Naive thymus-derived CD4-positive, alpha-beta T cell (primary cell): ENCODE data around the gene APOBEC3G. TPM values are rescaled to one million over a fixed set of nuclear protein-coding genes. Genes with fewer than 3 reads are reported as not detected.
"Not testable (repeated sequence)": the region's sequence is repeated elsewhere in the genome, so short reads cannot be mapped to it uniquely, and the experiment has no call there.

Experiments
- ATAC-seq: fragments of 150-1000 bp; cut with Tn5 transposase; 2 replicates; pipeline ENCODE4 v1.10.0; 2021; ENCODE audit warnings: mild to moderate bottlenecking, moderate library complexity
- CTCF ChIA-PET: fragments of 350-600 bp; sonication (Branson Sonifier 250); formaldehyde crosslinking; loops from one replicate; lab custom pipeline; 2021; ENCODE audit warnings: antibody characterized with exemption; lab: Charles Lee
- POLR2A ChIA-PET: fragments of 350-600 bp; sonication (Branson Sonifier 250); formaldehyde crosslinking; loops from one replicate; lab custom pipeline; 2021; ENCODE audit warnings: antibody characterized with exemption, inconsistent platforms; lab: Charles Lee
- DNase-seq, 9 donors: peaks; one replicate each; pipeline versions ENCODE4 v3.0.0 to v3.0.0-alpha.2; 2020 to 2022; ENCODE audit warnings: mixed read lengths in 1 of 9
- H3K27ac ChIP-seq: one replicate; pipeline ENCODE4 v1.7.0; 2013; ENCODE audit warnings: mild to moderate bottlenecking, low read depth, low read length, moderate library complexity
- H3K27me3 ChIP-seq, 2 donors: one replicate each; pipeline ENCODE4 v1.7.0; 2013; ENCODE audit warnings: low read length in 2 of 2, mild to moderate bottlenecking in 2 of 2, moderate library complexity in 2 of 2; ENCODE audit not compliant: control insufficient read depth in 2 of 2, insufficient read depth in 2 of 2
- H3K36me3 ChIP-seq, 3 experiments: 1 replicate in 2 of 3; 2 replicates in 1 of 3; pipeline ENCODE4 v1.7.0; 2013; ENCODE audit warnings: low read length in 3 of 3, mild to moderate bottlenecking in 3 of 3, moderate library complexity in 1 of 3; ENCODE audit not compliant: insufficient read depth in 3 of 3, control insufficient read depth in 2 of 3
- H3K4me1 ChIP-seq, 2 donors: one replicate each; pipeline ENCODE4 v1.7.0; 2013; ENCODE audit warnings: low read length in 2 of 2, mild to moderate bottlenecking in 2 of 2, moderate library complexity in 1 of 2; ENCODE audit not compliant: control insufficient read depth in 2 of 2, insufficient read depth in 2 of 2
- H3K4me3 ChIP-seq: 2 replicates; pipeline ENCODE4 v1.7.0; 2013; ENCODE audit warnings: mild to moderate bottlenecking, low read length
- H3K9me3 ChIP-seq, 3 experiments: 1 replicate in 2 of 3; 2 replicates in 1 of 3; pipeline ENCODE4 v1.7.0; 2013; ENCODE audit warnings: low read length in 3 of 3; ENCODE audit not compliant: control insufficient read depth in 2 of 3
- H3K27ac Mint-ChIP-seq, 9 donors: one replicate each; pipeline ENCODE4 v1.8.0; 2020 to 2022; ENCODE audit warnings: mixed read lengths in 9 of 9, mild to moderate bottlenecking in 8 of 9, moderate library complexity in 5 of 9, inconsistent platforms in 2 of 9
- H3K27me3 Mint-ChIP-seq, 5 donors: one replicate each; pipeline ENCODE4 v1.8.0; 2021 to 2022; ENCODE audit warnings: mixed read lengths in 5 of 5, mild to moderate bottlenecking in 1 of 5
- H3K36me3 Mint-ChIP-seq, 5 donors: one replicate each; pipeline ENCODE4 v1.8.0; 2020 to 2022; ENCODE audit warnings: mixed read lengths in 5 of 5, mild to moderate bottlenecking in 3 of 5, inconsistent platforms in 1 of 5
- H3K4me1 Mint-ChIP-seq, 7 donors: one replicate each; pipeline ENCODE4 v1.8.0; 2020 to 2022; ENCODE audit warnings: mixed read lengths in 7 of 7, mild to moderate bottlenecking in 3 of 7, inconsistent platforms in 1 of 7
- H3K4me3 Mint-ChIP-seq, 10 donors: one replicate each; pipeline ENCODE4 v1.8.0; 2020 to 2022; ENCODE audit warnings: mild to moderate bottlenecking in 10 of 10, mixed read lengths in 10 of 10, moderate library complexity in 6 of 10, inconsistent platforms in 2 of 10
- H3K9me3 Mint-ChIP-seq, 11 donors: one replicate each; pipeline ENCODE4 v1.8.0; 2020 to 2022; ENCODE audit warnings: mixed read lengths in 11 of 11, mild to moderate bottlenecking in 4 of 11, inconsistent platforms in 1 of 11, moderate library complexity in 1 of 11
- intact Hi-C, 2 donors: fragments of 100-400 bp; cut with micrococcal nuclease; formaldehyde crosslinking; loops; one replicate each; pipeline ENCODE4 v1.15.1; 2023
- polyA plus RNA-seq, 2 donors: library from polyadenylated mRNA; unstranded; fragments of 300-500 nt; fragmentation: Illumina TruSeq; gene quantifications; one replicate each; pipeline ENCODE4 v1.2.3, GENCODE V29; 2021
- total RNA-seq, 6 experiments: library from RNA in 5 of 6; stranded (reverse) in 5 of 6; gene quantifications; 1 replicate in 5 of 6; 2 replicates in 1 of 6; pipeline ENCODE4 v1.2.3 and lab custom pipeline; 2021 to 2026

APOBEC3G gene
- total and polyA plus RNA-seq, 7 experiments from 2014 or later = 18.5 to 93.2 (median 22.9) TPM

- Mint-ChIP-seq H3K4me1 (peaks cover 29 to 49% (median 37%) of the 10 kb centered on the region in 7 donors), H3K36me3 (peaks cover 0 to 18% (median 4%) of the 10 kb centered on the region in 5 donors), H3K27ac (peak overlapping the region; percentile 54 to 93 (median 89)), H3K9me3 (no peaks in the 10 kb centered on the region), H3K4me3 (peak overlapping the region; percentile 80 to 95 (median 88)), H3K27me3 (no peaks in the 10 kb centered on the region)
- intact Hi-C loops = loop anchor here (2.0 to 5.0 kb wide), 4 partner anchors 21 to 55 kb away; partner anchors contain the start of genes APOBEC3D (in 1 of the 2), APOBEC3G (in 1 of the 2) and APOBEC3H (in 1 of the 2)
- Histone ChIP-seq H3K9me3 (no peaks in the 10 kb centered on the region), H3K4me3 (peak overlapping the region; percentile 27), H3K27me3 (no peaks in the 10 kb centered on the region), H3K27ac (peak overlapping the region; percentile 77), H3K4me1 (peaks cover 4 to 18% of the 10 kb centered on the region in 2 donors), H3K36me3 (peaks cover 0 to 14% (median 0%) of the 10 kb centered on the region in 3 experiments)
- ATAC-seq (no peak), DNase-seq (no peak)
- POLR2A ChIA-PET = no interaction called here
- CTCF ChIA-PET = interaction anchor here (1.1 kb wide), 1 partner anchor 35 kb away, joined by 3 read pairs; no protein-coding TSS in a partner anchor
Measured at GRCh38 chr22:39041908-39042307, 35.2 kb upstream of the APOBEC3G start.

GRCh38 chr22:39043063-39043462 is 34.0 kb upstream of the APOBEC3G start:
- CTCF ChIA-PET, H3K27me3 ChIP-seq, ATAC-seq, POLR2A ChIA-PET, H3K9me3 Mint-ChIP-seq, H3K4me3 ChIP-seq, H3K27ac Mint-ChIP-seq, H3K27ac ChIP-seq, DNase-seq, H3K9me3 ChIP-seq, H3K27me3 Mint-ChIP-seq: not testable (repeated sequence)
- intact Hi-C loops = loop anchor here (5.0 kb wide), 2 partner anchors 34 to 54 kb away; partner anchors contain the start of genes APOBEC3G (in 1 of the 2) and APOBEC3H (in 1 of the 2)
- Histone ChIP-seq H3K4me1 (peaks cover 0 to 18% of the 10 kb centered on the region in 2 donors), H3K36me3 (peaks cover 0 to 14% (median 0%) of the 10 kb centered on the region in 3 experiments)
- Mint-ChIP-seq H3K36me3 (peaks cover 0 to 18% (median 4%) of the 10 kb centered on the region in 5 donors), H3K4me3 (peak overlapping the region in 2 of 10 donors; percentile 27 to 45), H3K4me1 (peaks cover 28 to 42% (median 33%) of the 10 kb centered on the region in 7 donors)

DNA sequence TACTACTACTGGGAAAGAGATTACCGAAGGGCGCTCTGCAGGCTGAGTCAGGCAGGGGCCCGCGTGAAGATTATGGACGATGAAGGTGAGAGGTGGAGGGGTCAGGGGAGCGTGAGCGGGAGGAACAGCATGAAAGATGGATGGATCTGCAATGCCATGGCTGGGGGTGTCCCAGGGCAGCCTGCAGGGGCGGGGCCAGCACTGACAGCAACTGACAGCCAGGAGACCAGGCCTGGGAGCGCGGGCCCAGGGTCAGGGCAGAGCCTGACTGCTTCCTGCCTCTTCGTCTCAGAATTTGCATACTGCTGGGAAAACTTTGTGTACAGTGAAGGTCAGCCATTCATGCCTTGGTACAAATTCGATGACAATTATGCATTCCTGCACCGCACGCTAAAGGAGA is 31.9 kb upstream of the APOBEC3G start:
- H3K4me3 ChIP-seq, ATAC-seq, DNase-seq, H3K27ac ChIP-seq, CTCF ChIA-PET, H3K4me3 Mint-ChIP-seq, POLR2A ChIA-PET, H3K9me3 Mint-ChIP-seq, H3K27me3 ChIP-seq, intact Hi-C loops, H3K27me3 Mint-ChIP-seq, H3K9me3 ChIP-seq, H3K27ac Mint-ChIP-seq: not testable (repeated sequence)
- H3K36me3 Mint-ChIP-seq = peaks cover 0 to 18% (median 4%) of the 10 kb centered on the region in 5 donors
- Histone ChIP-seq H3K4me1 (peaks cover 0 to 18% of the 10 kb centered on the region in 2 donors), H3K36me3 (peaks cover 0 to 14% (median 0%) of the 10 kb centered on the region in 3 experiments)
- peaks cover 16 to 31% (median 26%) of the 10 kb centered on the region in 7 donors for H3K4me1 Mint-ChIP-seq

DNA sequence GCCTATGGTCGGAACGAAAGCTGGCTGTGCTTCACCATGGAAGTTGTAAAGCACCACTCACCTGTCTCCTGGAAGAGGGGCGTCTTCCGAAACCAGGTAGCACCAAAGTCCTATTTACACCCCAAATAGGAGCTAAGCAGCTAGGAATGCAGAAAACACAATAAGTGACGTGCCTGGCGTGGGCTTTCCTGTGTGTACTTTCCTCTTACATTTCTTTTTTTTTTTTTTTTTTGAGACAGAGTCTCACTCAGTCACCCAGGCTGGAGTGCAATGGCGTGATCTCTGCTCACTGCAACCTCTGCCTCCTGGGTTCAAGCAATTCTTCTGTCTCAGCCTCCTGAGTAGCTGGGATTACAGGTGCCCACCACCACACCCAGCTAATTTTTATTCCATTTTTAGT is 27.6 kb upstream of the APOBEC3G start:
- H3K27ac ChIP-seq, H3K4me3 ChIP-seq, intact Hi-C loops, H3K4me1 ChIP-seq, H3K27me3 Mint-ChIP-seq, H3K9me3 Mint-ChIP-seq, ATAC-seq, DNase-seq, H3K4me3 Mint-ChIP-seq, H3K27ac Mint-ChIP-seq, H3K9me3 ChIP-seq, H3K36me3 ChIP-seq, H3K27me3 ChIP-seq: not testable (repeated sequence)
- peaks cover 0 to 19% (median 0%) of the 10 kb centered on the region in 5 donors for H3K36me3 Mint-ChIP-seq
- CTCF ChIA-PET = interaction anchor here (0.7 kb wide), 1 partner anchor 1241 kb away, joined by 4 read pairs; no protein-coding TSS in a partner anchor
- H3K4me1 Mint-ChIP-seq = peaks cover 0 to 18% (median 4%) of the 10 kb centered on the region in 7 donors
- POLR2A ChIA-PET = interaction anchor here (0.6 to 0.7 kb wide), 2 partner anchors 155 to 468 kb away, joined by 3 to 5 read pairs; no protein-coding TSS in a partner anchor

DNA sequence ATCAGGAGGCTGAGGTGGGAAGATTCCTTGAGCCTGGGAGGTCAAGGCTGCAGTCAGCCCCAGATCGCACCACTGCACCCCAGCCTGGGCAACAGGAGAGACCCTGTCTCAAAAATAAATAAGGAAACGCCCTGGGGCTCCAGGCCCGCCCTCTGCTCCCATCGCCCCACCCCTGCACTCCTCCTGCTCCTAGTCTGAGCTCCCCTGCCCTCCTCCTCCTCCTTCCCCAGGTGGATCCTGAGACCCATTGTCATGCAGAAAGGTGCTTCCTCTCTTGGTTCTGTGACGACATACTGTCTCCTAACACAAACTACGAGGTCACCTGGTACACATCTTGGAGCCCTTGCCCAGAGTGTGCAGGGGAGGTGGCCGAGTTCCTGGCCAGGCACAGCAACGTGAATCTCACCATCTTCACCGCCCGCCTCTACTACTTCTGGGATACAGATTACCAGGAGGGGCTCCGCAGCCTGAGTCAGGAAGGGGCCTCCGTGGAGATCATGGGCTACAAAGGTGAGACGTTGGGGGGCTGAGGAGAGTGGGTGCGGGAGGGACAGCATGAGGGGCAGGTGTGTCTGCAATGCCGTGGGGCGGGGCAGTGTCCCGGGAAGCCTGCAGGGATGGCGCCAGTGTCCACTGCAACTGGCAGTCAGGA is 25.1 kb upstream of the APOBEC3G start:
- POLR2A ChIA-PET, CTCF ChIA-PET, H3K9me3 ChIP-seq, H3K27me3 ChIP-seq, H3K4me1 Mint-ChIP-seq, H3K4me3 Mint-ChIP-seq, H3K4me1 ChIP-seq, H3K36me3 ChIP-seq, H3K27me3 Mint-ChIP-seq, H3K36me3 Mint-ChIP-seq, H3K27ac Mint-ChIP-seq, ATAC-seq, intact Hi-C loops, H3K9me3 Mint-ChIP-seq, H3K4me3 ChIP-seq, DNase-seq, H3K27ac ChIP-seq: not testable (repeated sequence)

DNA sequence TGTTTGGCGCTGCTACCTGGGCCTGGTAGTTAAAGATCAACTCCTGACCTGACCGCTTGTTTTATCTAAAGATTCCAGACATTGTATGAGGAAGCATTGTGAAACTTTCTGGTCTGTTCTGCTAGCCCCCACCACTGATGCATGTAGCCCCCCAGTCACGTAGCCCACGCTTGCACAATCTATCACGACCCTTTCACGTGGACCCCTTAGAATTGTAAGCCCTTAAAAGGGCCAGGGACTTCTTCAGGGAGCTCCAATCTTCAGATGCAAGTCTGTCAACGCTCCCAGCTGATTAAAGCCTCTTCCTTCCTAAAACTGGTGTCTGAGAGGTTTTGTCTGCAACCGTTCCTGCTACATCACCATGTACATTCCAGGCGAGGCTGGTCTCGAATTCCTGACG is 21.4 kb upstream of the APOBEC3G start:
- POLR2A ChIA-PET = no interaction called here
- H3K4me3 Mint-ChIP-seq = no peak overlapping the region
- Histone ChIP-seq H3K4me3 (no peak overlapping the region), H3K4me1 (no peaks in the 10 kb centered on the region), H3K36me3 (no peaks in the 10 kb centered on the region), H3K27ac (no peak overlapping the region), H3K27me3 (no peaks in the 10 kb centered on the region), H3K9me3 (no peaks in the 10 kb centered on the region)
- ATAC-seq (no peak), DNase-seq (no peak)
- intact Hi-C loops = no loop called here
- peaks cover 0 to 3% (median 0%) of the 10 kb centered on the region in 7 donors for H3K4me1 Mint-ChIP-seq
- H3K27ac Mint-ChIP-seq = no peak overlapping the region
- H3K36me3 Mint-ChIP-seq = peaks cover 0 to 7% (median 0%) of the 10 kb centered on the region in 5 donors
- CTCF ChIA-PET = no interaction called here
- no peaks in the 10 kb centered on the region for H3K9me3 Mint-ChIP-seq
- no peaks in the 10 kb centered on the region for H3K27me3 Mint-ChIP-seq
